ENCODE measurements around the gene GRIP2.

Gene GRIP2

GRCh38 chr3:14581334-14582044 is 41.3 kb upstream of the GRIP2 start:
- in situ Hi-C loops (cut with MboI; ENCODE audit: low sequenced_read_pairs, unreplicated experiment) = no loop called here
- no peak for DNase-seq (ENCODE audit: low spot score)
- no peak for TF ChIP-seq CTCF (IDR thresholded peaks at IDR 0.05; ENCODE audit: borderline replicate concordance, control extremely low read depth, extremely low read depth, insufficient read depth, missing control alignments)

GRCh38 chr3:14577897-14578296 is 37.8 kb upstream of the GRIP2 start:
- no peak for TF ChIP-seq CTCF (IDR thresholded peaks at IDR 0.05; ENCODE audit: borderline replicate concordance, control extremely low read depth, extremely low read depth, insufficient read depth, missing control alignments)
- in situ Hi-C loops (cut with MboI; ENCODE audit: low sequenced_read_pairs, unreplicated experiment) = no loop called here
- no peak for DNase-seq (ENCODE audit: low spot score)

- TF ChIP-seq CTCF (IDR thresholded peaks at IDR 0.05; ENCODE audit: borderline replicate concordance, control extremely low read depth, extremely low read depth, insufficient read depth, missing control alignments) = no peak
- DNase-seq (ENCODE audit: low spot score) = no peak
- in situ Hi-C loops (cut with MboI; ENCODE audit: low sequenced_read_pairs, unreplicated experiment) = no loop called here
Observed at GRCh38 chr3:14576163-14576562, 36.0 kb upstream of the GRIP2 start.

- in situ Hi-C loops (cut with MboI; ENCODE audit: low sequenced_read_pairs, unreplicated experiment) = no loop called here
- no peak for TF ChIP-seq CTCF (IDR thresholded peaks at IDR 0.05; ENCODE audit: borderline replicate concordance, control extremely low read depth, extremely low read depth, insufficient read depth, missing control alignments)
- DNase-seq (ENCODE audit: low spot score) = no peak
Observed at GRCh38 chr3:14574183-14574582, 34.0 kb upstream of the GRIP2 start.

- in situ Hi-C loops (cut with MboI; ENCODE audit: low sequenced_read_pairs, unreplicated experiment) = no loop called here
Observed at GRCh38 chr3:14573706-14574105, 33.6 kb upstream of the GRIP2 start.

GRCh38 chr3:14570864-14571263 is 30.7 kb upstream of the GRIP2 start:
- in situ Hi-C loops (cut with MboI; ENCODE audit: low sequenced_read_pairs, unreplicated experiment) = no loop called here
- no peak for DNase-seq (ENCODE audit: low spot score)
- no peak for TF ChIP-seq CTCF (IDR thresholded peaks at IDR 0.05; ENCODE audit: borderline replicate concordance, control extremely low read depth, extremely low read depth, insufficient read depth, missing control alignments)

More at GRCh38 chr3:14573706-14574105, 33.6 kb upstream of the GRIP2 start:
- DNase-seq (ENCODE audit: low spot score) = no peak
- no peak for TF ChIP-seq CTCF (IDR thresholded peaks at IDR 0.05; ENCODE audit: borderline replicate concordance, control extremely low read depth, extremely low read depth, insufficient read depth, missing control alignments)

All from GM13976 (cell line).